B cell (primary cell): Measurements from ENCODE around the gene PPIL1. TPM values are rescaled to one million over a fixed set of nuclear protein-coding genes. Genes with fewer than 3 reads are reported as not detected.

Source experiments
- ATAC-seq: fragments of 200-7000 bp; cut with Tn5 transposase; one replicate; pipeline ENCODE4 v1.10.0; 2021; ENCODE audit warnings: low read depth, mild to moderate bottlenecking, moderate number of reproducible peaks, moderate library complexity
- CTCF ChIA-PET: fragments of 350-600 bp; sonication (Branson Sonifier 250); formaldehyde crosslinking; loops from one replicate; lab custom pipeline; 2021; ENCODE audit warnings: antibody characterized with exemption, inconsistent platforms; lab: Charles Lee
- POLR2A ChIA-PET: fragments of 350-600 bp; sonication (Branson Sonifier 250); formaldehyde crosslinking; loops from one replicate; lab custom pipeline; 2021; ENCODE audit warnings: antibody characterized with exemption; lab: Charles Lee
- DNase-seq: peaks from one replicate; pipeline ENCODE4 v3.0.0; 2013
- H2AFZ ChIP-seq: 2 replicates; pipeline ENCODE4 v1.6.1; 2012; ENCODE audit warnings: mild to moderate bottlenecking, low read depth, low read length; ENCODE audit not compliant: insufficient read depth, poor library complexity, severe bottlenecking
- H3K27ac ChIP-seq, 2 donors: 1 replicate in 1 of 2; 2 replicates in 1 of 2; pipeline ENCODE4 v1.5.1; 2012 to 2013; ENCODE audit warnings: low read length in 2 of 2, mild to moderate bottlenecking in 2 of 2, moderate library complexity in 1 of 2
- H3K27me3 ChIP-seq, 4 experiments: fragments of 200-600 bp in 1 of 4; sonication (generic) in 1 of 4; replicated peaks in 1 of 4; 1 replicate in 2 of 4; 2 replicates in 2 of 4; pipeline versions ENCODE4 v1.6.1 to v1.7.0; 2013 to 2016; ENCODE audit warnings: low read length in 3 of 4, mild to moderate bottlenecking in 2 of 4, mixed read lengths in 1 of 4, moderate library complexity in 1 of 4; ENCODE audit not compliant: insufficient read depth in 4 of 4, control insufficient read depth in 3 of 4; ENCODE audit errors: control extremely low read depth in 1 of 4
- H3K36me3 ChIP-seq, 2 experiments: replicated peaks in 1 of 2; 1 replicate in 1 of 2; 2 replicates in 1 of 2; pipeline versions ENCODE4 v1.6.1 to v1.7.1; 2013; ENCODE audit warnings: low read length in 1 of 2; ENCODE audit not compliant: insufficient read depth in 2 of 2, control insufficient read depth in 1 of 2; ENCODE audit errors: control extremely low read depth in 1 of 2, extremely low read depth in 1 of 2
- H3K4me1 ChIP-seq, 2 donors: fragments of 200-600 bp in 1 of 2; sonication (generic) in 1 of 2; 1 replicate in 1 of 2; 2 replicates in 1 of 2; pipeline versions ENCODE4 v1.5.1 to v1.6.1; 2013 to 2017; ENCODE audit warnings: low read length in 2 of 2; ENCODE audit not compliant: control insufficient read depth in 2 of 2, insufficient read depth in 2 of 2
- H3K4me2 ChIP-seq: replicated peaks from 2 replicates; pipeline ENCODE3; 2012; ENCODE audit warnings: mild to moderate bottlenecking, low read depth, low read length; ENCODE audit not compliant: poor library complexity, severe bottlenecking
- H3K4me3 ChIP-seq, 5 experiments: fragments of 200-600 bp in 1 of 5; sonication (generic) in 1 of 5; 1 replicate in 3 of 5; 2 replicates in 2 of 5; pipeline versions ENCODE4 v1.5.1 to v1.7.0; 2011 to 2016; ENCODE audit warnings: low read length in 4 of 5, mild to moderate bottlenecking in 4 of 5, low read depth in 2 of 5, control low read depth in 1 of 5, moderate library complexity in 1 of 5; ENCODE audit not compliant: insufficient read depth in 1 of 5; ENCODE audit errors: control extremely low read depth in 1 of 5, extremely low read depth in 1 of 5
- H3K79me2 ChIP-seq: fragments of 200-600 bp; sonication (generic); one replicate; pipeline ENCODE4 v1.6.0; 2016; ENCODE audit warnings: low read length; ENCODE audit not compliant: control insufficient read depth, insufficient read depth
- H3K9ac ChIP-seq: fragments of 200-600 bp; sonication (generic); 2 replicates; pipeline ENCODE4 v1.6.1; 2017; ENCODE audit warnings: mild to moderate bottlenecking, low read length, moderate library complexity
- H3K9me3 ChIP-seq, 3 donors: one replicate each; pipeline versions ENCODE4 v1.6.1 to v1.7.1; 2013; ENCODE audit warnings: low read length in 2 of 3; ENCODE audit not compliant: control insufficient read depth in 2 of 3, insufficient read depth in 1 of 3; ENCODE audit errors: control extremely low read depth in 1 of 3
- H4K20me1 ChIP-seq: 2 replicates; pipeline ENCODE4 v1.6.0; 2012; ENCODE audit warnings: mild to moderate bottlenecking, low read length; ENCODE audit not compliant: insufficient read depth, control insufficient read depth, poor library complexity, severe bottlenecking
- H3K27ac Mint-ChIP-seq: one replicate; pipeline ENCODE4 v1.8.0; 2021; ENCODE audit warnings: mixed read lengths
- H3K27me3 Mint-ChIP-seq: one replicate; pipeline ENCODE4 v1.8.0; 2021; ENCODE audit warnings: mixed read lengths
- H3K4me1 Mint-ChIP-seq: one replicate; pipeline ENCODE4 v1.8.0; 2021; ENCODE audit warnings: mixed read lengths
- H3K4me3 Mint-ChIP-seq: one replicate; pipeline ENCODE4 v1.8.0; 2021; ENCODE audit warnings: mixed read lengths
- H3K9me3 Mint-ChIP-seq: one replicate; pipeline ENCODE4 v1.8.0; 2022; ENCODE audit warnings: mixed read lengths; ENCODE audit not compliant: insufficient read depth
- CTCF ChIP-seq: fragments of 200-600 bp; IDR thresholded peaks from one replicate; pipeline ENCODE4 v1.8.0; 2022; ENCODE audit warnings: antibody characterized with exemption, mild to moderate bottlenecking
- EZH2 ChIP-seq: IDR thresholded peaks from 2 replicates; pipeline ENCODE4 v1.6.1; 2012; ENCODE audit warnings: borderline replicate concordance, low read depth, mild to moderate bottlenecking, moderate library complexity, low read length; ENCODE audit not compliant: insufficient read depth, poor library complexity, severe bottlenecking
- WGBS: methylation state at CpG from one replicate; pipeline ENCODE4 v1.1.5; 2013; ENCODE audit warnings: missing lambda C conversion rate; ENCODE audit not compliant: insufficient coverage; 5-methylcytosine and 5-hydroxymethylcytosine counted together
- intact Hi-C: fragments of 100-400 bp; cut with micrococcal nuclease; formaldehyde crosslinking; loops from one replicate; pipeline ENCODE4 v1.10.0; 2022
- polyA plus RNA-seq: library from polyadenylated mRNA; depleted of rRNA; stranded (reverse); fragments of >200 nt; gene quantifications from 2 replicates; pipeline ENCODE4 v1.2.3, GENCODE V29; 2012
- total RNA-seq, 2 donors: library from RNA; stranded (reverse); fragments of 120-200 nt in 1 of 2; gene quantifications; 1 replicate in 1 of 2; 2 replicates in 1 of 2; pipeline versions ENCODE4 v1.2.3 to v1.2.4, GENCODE V29; 2013 to 2022

PPIL1 gene
- total and polyA plus RNA-seq, 2 donors (not counting 1 experiment from before 2014, with no cell fraction given) = 2.9 to 7.0 TPM

DNA sequence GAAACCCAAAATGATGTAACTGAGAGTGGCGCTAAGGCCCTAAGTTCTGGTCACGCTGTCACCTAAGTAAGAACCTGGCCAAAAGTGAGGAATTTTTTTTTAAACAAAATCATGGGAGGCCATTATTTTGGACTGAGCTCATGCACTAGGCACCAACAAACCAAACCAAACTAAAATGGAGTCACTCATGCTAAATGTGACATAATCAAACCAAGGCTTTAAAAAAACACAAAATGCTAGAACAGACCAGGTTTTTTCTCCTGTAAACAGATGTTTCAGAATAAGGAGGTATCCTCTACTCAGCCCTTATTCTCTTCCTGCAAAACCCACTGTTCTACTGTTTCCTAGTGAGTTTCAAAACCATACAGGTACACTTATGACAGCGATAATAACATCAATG is 10.0 kb upstream of the PPIL1 start:
- Mint-ChIP-seq H3K27ac (no peak overlapping the region), H3K27me3 (no peaks in the 10 kb centered on the region), H3K4me1 (peaks cover 31% of the 10 kb centered on the region), H3K4me3 (no peak overlapping the region), H3K9me3 (no peaks in the 10 kb centered on the region)
- Histone ChIP-seq H3K9me3 (no peaks in the 10 kb centered on the region), H3K27ac (peak overlapping the region in 1 of 2 donors; percentile 92), H3K36me3 (no peaks in the 10 kb centered on the region), H4K20me1 (no peaks in the 10 kb centered on the region), H3K79me2 (peaks cover 20% of the 10 kb centered on the region), H3K4me2 (no peak overlapping the region), H3K4me3 (no peak overlapping the region), H3K4me1 (peaks cover 17 to 22% of the 10 kb centered on the region in 2 donors), H3K9ac (no peak overlapping the region), H3K27me3 (peaks cover 0 to 3% (median 2%) of the 10 kb centered on the region in 4 experiments), H2AFZ (peak overlapping the region; percentile 100)
- TF ChIP-seq EZH2 (no peak), CTCF (no peak)
- CTCF ChIA-PET = interaction anchor here (0.6 to 6.4 kb wide), 18 partner anchors 11 to 325 kb away, joined by 3 to 82 read pairs (median 7); partner anchors contain the start of gene PPIL1
- DNase-seq (no peak), ATAC-seq (no peak)
- POLR2A ChIA-PET = interaction anchor here (1.4 to 2.6 kb wide), 3 partner anchors 9 to 166 kb away, joined by 3 to 24 read pairs (median 5); partner anchors contain the start of gene PPIL1
- WGBS = 100% methylated on average over 3 of the region's 3 CpGs
- intact Hi-C loops = loop anchor here (1.0 to 5.0 kb wide), 9 partner anchors 9 to 468 kb away; partner anchors contain the start of genes MTCH1 and RNF8

- Histone ChIP-seq H3K36me3 (peaks cover 5 to 6% of the 10 kb centered on the region in 2 experiments), H3K27ac (peak overlapping the region in 1 of 2 donors; percentile 89), H2AFZ (peak overlapping the region; percentile 97), H3K79me2 (peaks cover 26% of the 10 kb centered on the region), H3K4me3 (peak overlapping the region; percentile 73 to 100 (median 99)), H3K9ac (peak overlapping the region; percentile 98), H3K4me1 (peaks cover 12 to 15% of the 10 kb centered on the region in 2 donors), H3K27me3 (peaks cover 0 to 6% (median 2%) of the 10 kb centered on the region in 4 experiments), H4K20me1 (no peaks in the 10 kb centered on the region), H3K9me3 (no peaks in the 10 kb centered on the region), H3K4me2 (peak overlapping the region; percentile 84)
- ChIA-PET POLR2A (interaction anchor here (0.5 to 3.4 kb wide), 4 partner anchors 11 to 346 kb away, joined by 5 to 24 read pairs (median 8); partner anchors contain the start of gene C6orf89), CTCF (interaction anchor here (0.5 to 5.4 kb wide), 13 partner anchors 10 to 830 kb away, joined by 3 to 72 read pairs (median 4); partner anchors contain the start of genes C6orf89 and FGD2)
- intact Hi-C loops = loop anchor here (1.0 to 10.0 kb wide), 2 partner anchors 10 to 280 kb away; partner anchors contain the start of genes C6orf89 and SRSF3
- Mint-ChIP-seq H3K27me3 (no peaks in the 10 kb centered on the region), H3K4me1 (peaks cover 32% of the 10 kb centered on the region), H3K4me3 (peak overlapping the region; percentile 99), H3K9me3 (no peaks in the 10 kb centered on the region), H3K27ac (peak overlapping the region; percentile 97)
- WGBS = 37% methylated on average over 3 of the region's 6 CpGs
- ATAC-seq (no peak), DNase-seq (no peak)
- TF ChIP-seq CTCF (no peak), EZH2 (no peak)
Measured at GRCh38 chr6:36875250-36875633, 639 bp upstream of the PPIL1 start.
